RWPE1 (cell line): ENCODE data around the gene REV3L.
"Not testable (repeated sequence)": the region's sequence is repeated elsewhere in the genome, so short reads cannot be mapped to it uniquely, and the experiment has no call there.

ENCODE experiments used
- CTCF ChIA-PET: fragments of 350-600 bp; sonication (Branson Sonifier 250); formaldehyde crosslinking; extraction: SDS; loops from one replicate; lab custom pipeline; 2021; lab: Yijun Ruan, JAX
- POLR2A ChIA-PET: fragments of 400-600 bp; formaldehyde crosslinking; extraction: SDS; loops from one replicate; lab custom pipeline; 2020; ENCODE audit warnings: antibody characterized with exemption; ENCODE audit not compliant: low non-redundant PET; lab: Yijun Ruan, JAX
- DNase-seq: peaks from one replicate; pipeline ENCODE4 v3.0.0; 2012; ENCODE audit warnings: low spot score
- H3K27ac ChIP-seq: fragments of 450-650 bp; 2 replicates; pipeline ENCODE4 v1.5.1; 2017
- TF ChIP-seq, protein P1 (sequence below): fragments of 450-650 bp; conservative IDR thresholded peaks from 2 replicates; pipeline ENCODE4 v1.5.1; 2017; ENCODE audit warnings: low read depth, mild to moderate bottlenecking

Gene REV3L

DNA sequence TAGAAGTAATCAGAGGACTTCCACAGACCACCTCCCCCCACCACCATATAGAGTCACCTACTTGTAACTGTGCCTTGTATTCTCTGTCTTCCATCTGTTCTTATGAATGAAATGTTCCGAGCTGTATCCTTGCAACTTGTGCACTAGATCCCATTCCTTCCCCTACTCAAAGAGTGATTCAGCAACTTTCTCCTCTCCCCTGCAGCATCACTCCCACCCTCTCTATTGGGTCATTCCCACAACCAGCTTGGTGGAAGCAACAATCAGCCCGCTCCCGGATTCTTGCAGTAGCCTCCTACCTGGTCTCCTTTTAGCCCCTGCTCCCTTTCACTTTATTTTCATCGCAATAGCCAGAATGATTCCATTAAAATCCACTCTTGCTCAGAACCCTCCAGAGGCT lies 34.9 kb upstream of the REV3L start:
- POLR2A ChIA-PET = no interaction called here
- no peak overlapping the region for H3K27ac ChIP-seq
- no peak for DNase-seq
- CTCF ChIA-PET = no interaction called here
- TF ChIP-seq, protein P1, sequence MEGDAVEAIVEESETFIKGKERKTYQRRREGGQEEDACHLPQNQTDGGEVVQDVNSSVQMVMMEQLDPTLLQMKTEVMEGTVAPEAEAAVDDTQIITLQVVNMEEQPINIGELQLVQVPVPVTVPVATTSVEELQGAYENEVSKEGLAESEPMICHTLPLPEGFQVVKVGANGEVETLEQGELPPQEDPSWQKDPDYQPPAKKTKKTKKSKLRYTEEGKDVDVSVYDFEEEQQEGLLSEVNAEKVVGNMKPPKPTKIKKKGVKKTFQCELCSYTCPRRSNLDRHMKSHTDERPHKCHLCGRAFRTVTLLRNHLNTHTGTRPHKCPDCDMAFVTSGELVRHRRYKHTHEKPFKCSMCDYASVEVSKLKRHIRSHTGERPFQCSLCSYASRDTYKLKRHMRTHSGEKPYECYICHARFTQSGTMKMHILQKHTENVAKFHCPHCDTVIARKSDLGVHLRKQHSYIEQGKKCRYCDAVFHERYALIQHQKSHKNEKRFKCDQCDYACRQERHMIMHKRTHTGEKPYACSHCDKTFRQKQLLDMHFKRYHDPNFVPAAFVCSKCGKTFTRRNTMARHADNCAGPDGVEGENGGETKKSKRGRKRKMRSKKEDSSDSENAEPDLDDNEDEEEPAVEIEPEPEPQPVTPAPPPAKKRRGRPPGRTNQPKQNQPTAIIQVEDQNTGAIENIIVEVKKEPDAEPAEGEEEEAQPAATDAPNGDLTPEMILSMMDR = no peak

DNA sequence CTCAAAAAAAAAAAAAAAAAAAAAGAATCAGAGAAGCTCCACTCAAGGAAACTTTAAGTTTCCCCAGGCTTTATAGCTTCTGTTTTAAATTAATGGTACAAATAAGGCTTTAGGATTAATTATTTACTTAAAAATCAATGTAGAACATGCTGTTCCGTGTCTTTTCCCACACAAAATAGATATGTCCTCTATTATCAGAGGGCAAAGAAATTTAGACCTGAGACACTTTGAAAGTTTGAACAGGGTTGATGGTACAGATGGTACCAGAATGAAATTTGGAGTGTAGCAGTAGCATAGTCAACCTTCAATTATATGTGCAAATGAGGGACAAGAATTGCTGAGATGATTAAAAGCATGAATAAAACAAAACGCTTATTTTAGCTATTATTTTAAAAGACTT lies 32.2 kb upstream of the REV3L start:
- POLR2A ChIA-PET = no interaction called here

DNA sequence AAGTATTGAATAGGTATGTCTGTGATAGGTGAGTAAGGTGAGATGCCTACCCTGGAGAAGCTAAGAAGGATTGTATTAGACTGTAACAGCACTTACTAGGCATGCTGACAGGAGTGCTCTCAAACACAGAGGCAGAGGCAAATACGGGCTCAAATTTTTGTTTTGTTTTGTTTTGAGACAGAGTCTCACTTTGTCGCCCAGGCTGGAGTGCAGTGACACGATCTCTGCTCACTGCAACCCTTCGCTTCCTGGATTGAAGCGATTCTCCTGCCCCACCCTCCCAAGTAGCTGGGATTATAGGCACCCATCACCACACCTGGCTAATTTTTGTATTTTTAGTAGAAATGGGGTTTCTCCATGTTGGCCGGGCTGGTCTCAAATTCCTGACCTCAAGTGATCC lies 31.5 kb upstream of the REV3L start:
- POLR2A ChIA-PET = not testable (repeated sequence)

More for the DNA sequence above, 32.2 kb upstream of the REV3L start:
- TF ChIP-seq, protein P1 = no peak
- H3K27ac ChIP-seq = no peak overlapping the region
- no peak for DNase-seq
- CTCF ChIA-PET = interaction anchor here (0.5 kb wide), 1 partner anchor 462 kb away, joined by 4 read pairs; no protein-coding TSS in a partner anchor

DNA sequence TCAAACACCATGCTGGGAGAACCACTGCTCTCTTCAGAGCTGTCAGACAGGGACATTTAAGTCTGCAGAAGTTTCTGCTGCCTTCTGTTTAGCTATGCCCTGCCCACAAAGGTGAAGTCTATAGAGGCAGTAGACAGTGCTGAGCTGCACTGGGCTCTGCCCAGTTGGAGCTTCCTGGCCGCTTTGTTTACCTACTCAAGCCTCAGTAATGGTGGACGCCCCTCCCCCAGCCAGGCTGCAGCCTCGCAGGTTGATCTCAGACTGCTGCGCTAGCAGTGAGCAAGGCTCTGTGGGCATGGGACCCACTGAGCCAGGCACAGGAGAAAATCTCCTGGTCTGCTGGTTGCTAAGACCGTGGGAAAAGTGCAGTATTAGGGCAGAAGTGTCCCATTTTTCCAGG lies 24.2 kb upstream of the REV3L start:
- H3K27ac ChIP-seq, DNase-seq, POLR2A ChIA-PET, CTCF ChIA-PET: not testable (repeated sequence)

More for the DNA sequence above, 31.5 kb upstream of the REV3L start:
- CTCF ChIA-PET, DNase-seq, H3K27ac ChIP-seq: not testable (repeated sequence)

DNA sequence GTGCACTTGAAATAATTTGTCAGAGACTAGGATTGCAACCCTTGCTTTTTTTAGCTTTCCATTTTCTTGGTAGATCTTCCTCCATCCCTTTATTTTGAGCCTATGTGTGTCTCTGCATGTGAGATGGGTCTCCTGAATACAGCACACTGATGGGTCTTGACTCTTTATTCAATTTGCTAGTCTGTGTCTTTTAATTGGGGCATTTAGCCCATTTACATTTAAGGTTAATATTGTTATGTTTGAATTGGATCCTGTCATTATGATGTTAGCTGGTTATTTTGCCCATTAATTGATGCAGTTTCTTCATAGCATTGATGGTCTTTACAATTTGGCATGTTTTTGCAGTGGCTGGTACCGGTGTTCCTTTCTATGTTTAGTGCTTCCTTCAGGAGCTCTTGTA lies 22.5 kb upstream of the REV3L start:
- DNase-seq, H3K27ac ChIP-seq, POLR2A ChIA-PET: not testable (repeated sequence)
- CTCF ChIA-PET = interaction anchor here (0.6 kb wide), 1 partner anchor 162 kb away, joined by 3 read pairs; no protein-coding TSS in a partner anchor

DNA sequence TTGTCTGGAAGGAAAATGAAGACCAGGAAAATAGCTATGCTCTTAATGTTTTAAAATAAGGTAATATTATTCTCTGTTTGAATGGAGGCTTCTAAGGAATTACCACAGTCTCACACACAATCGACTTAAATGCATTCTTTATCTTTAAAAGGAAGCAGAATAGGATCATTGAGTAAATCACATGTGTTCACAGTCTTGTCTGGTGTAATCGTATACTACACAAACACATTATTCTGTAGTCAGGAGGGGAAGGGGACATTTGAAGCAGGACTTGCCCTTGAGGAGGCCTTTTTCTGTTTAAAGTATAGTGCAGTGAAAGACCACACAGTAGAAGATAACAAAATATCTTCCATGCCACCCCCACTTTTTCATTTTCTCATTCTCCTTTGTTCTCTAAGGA lies 20.6 kb upstream of the REV3L start:
- CTCF ChIA-PET = interaction anchor here (0.6 kb wide), 1 partner anchor 14 kb away, joined by 3 read pairs; no protein-coding TSS in a partner anchor
- TF ChIP-seq, protein P1 = no peak
- DNase-seq = no peak
- POLR2A ChIA-PET = no interaction called here
- no peak overlapping the region for H3K27ac ChIP-seq

DNA sequence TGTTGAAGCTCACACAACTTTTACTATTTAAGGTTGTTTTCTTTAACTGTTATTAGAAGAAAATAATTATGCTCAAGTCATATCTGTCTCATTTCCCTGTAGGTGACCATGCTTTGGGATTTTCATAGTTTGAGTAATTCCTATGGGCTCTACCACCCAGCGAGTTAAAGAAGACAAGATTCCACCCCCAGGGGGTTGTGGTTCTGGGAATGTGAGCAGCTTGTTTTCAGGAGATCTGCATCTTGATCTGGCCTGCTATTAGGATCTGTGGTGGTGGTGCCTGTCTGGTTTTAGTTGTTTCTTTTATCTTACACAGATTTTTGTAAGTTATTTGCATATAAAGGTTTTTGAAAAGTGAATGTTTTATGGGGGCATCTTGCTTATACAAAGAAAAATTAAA lies 20.2 kb upstream of the REV3L start:
- no peak overlapping the region for H3K27ac ChIP-seq
- TF ChIP-seq, protein P1 = no peak
- ChIA-PET CTCF (interaction anchor here (0.6 kb wide), 1 partner anchor 13 kb away, joined by 3 read pairs; no protein-coding TSS in a partner anchor), POLR2A (no interaction called here)
- DNase-seq = no peak

DNA sequence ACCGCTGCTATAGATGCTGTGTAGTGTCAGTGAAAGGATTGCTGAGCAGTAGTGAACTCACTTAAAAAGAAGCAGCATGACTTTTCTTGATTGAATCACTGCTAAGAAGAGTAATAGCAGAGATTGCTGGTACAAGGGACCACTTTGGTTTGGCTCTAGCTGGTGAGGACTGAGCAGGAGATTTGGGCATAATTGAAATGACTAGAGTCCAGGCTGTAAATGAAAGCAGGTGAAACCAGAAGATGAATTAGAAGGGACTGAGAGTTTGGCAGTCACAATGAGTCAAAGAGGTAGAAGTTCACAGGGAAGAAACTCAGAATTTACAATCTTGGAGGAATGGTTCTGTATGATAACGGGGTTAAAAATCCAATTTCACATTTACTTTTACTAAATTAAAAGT lies 19.1 kb upstream of the REV3L start:
- DNase-seq = no peak
- TF ChIP-seq, protein P1 = no peak
- CTCF ChIA-PET = no interaction called here
- H3K27ac ChIP-seq = no peak overlapping the region
- POLR2A ChIA-PET = no interaction called here
